ENCODE data around the gene CYP21A2.
"Not testable (repeated sequence)": the region's sequence is repeated elsewhere in the genome, so short reads cannot be mapped to it uniquely, and the experiment has no call there.

GRCh38 chr6:32052626-32053025 is 14.4 kb downstream of the CYP21A2 start:
- TF ChIP-seq CTCF (IDR thresholded peaks at IDR 0.05; ENCODE audit: control extremely low read depth in 1 of 3, insufficient read depth in 1 of 3, low read depth in 1 of 3, low read length in 3 of 3); SIN3A (conservative IDR thresholded peaks at IDR 0.05 in 1 of 2, IDR thresholded peaks at IDR 0.05 in 1 of 2; ENCODE audit: low read depth in 1 of 2, low read length in 2 of 2); POLR2A (IDR thresholded peaks at IDR 0.05; ENCODE audit: control extremely low read depth in 1 of 2, low read depth in 2 of 2, low read length in 2 of 2); MAFK (IDR thresholded peaks at IDR 0.05; ENCODE audit: low read depth, low read length); POLR2AphosphoS5 (IDR thresholded peaks at IDR 0.05; ENCODE audit: low read depth, low read length); HDAC6 (IDR thresholded peaks at IDR 0.05; ENCODE audit: low read depth, low read length); CBX5 (IDR thresholded peaks at IDR 0.05; ENCODE audit: low read depth, low read length); ZNF274 (IDR thresholded peaks at IDR 0.05; ENCODE audit: borderline replicate concordance, extremely low read depth, low read length); JUN (IDR thresholded peaks at IDR 0.05; ENCODE audit: low read depth, low read length); TAF1 (IDR thresholded peaks at IDR 0.05; ENCODE audit: low read depth, low read length): not testable (repeated sequence)
